Activated CD4-positive, alpha-beta T cell treated with anti-CD3 and anti-CD28 coated beads, Interleukin-10, Interleukin-2, amounts not matched to agents 100 ng/mL and 50 ng/mL, durations not matched to agents 16 hours and 8 hours (primary cell): Measurements from ENCODE around the gene CKMT2.

Experiments used
- DNase-seq: peaks from one replicate; pipeline ENCODE4 v3.0.0-alpha.2; 2020

Gene CKMT2

DNA sequence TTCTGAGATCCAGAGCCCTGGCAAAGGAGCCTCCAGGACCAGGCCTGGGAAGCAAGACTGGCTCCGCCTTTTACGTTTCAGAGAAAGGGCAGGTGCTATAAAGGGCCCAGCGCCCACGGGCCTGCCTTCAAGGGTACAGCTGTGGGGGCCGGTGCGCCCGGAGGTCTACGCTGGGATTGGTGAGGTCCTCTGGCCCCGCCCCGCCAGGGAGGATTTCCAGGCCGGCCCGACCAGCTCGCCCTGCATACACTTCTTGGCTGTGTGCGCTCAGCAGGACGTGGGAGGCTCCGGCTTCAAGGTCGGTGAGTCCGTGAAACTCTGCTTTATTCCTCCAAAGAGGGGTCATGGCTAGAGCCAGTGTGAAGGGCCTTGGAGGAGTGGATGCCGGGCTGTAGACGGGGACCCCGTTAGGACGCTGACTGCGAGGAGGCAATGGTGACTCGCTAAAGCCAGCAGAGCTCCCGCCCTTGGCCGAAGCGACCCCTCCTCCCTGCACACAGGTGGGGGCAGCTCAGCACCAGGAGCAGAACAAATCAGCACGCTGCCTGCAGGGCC is at the start of gene CKMT2:
TSS of gene CKMT2 (plus strand) at position 243 of the 555 bp plus-strand sequence. CDS start 17,811 bp downstream, outside the sequence.
- no peak for DNase-seq

DNA sequence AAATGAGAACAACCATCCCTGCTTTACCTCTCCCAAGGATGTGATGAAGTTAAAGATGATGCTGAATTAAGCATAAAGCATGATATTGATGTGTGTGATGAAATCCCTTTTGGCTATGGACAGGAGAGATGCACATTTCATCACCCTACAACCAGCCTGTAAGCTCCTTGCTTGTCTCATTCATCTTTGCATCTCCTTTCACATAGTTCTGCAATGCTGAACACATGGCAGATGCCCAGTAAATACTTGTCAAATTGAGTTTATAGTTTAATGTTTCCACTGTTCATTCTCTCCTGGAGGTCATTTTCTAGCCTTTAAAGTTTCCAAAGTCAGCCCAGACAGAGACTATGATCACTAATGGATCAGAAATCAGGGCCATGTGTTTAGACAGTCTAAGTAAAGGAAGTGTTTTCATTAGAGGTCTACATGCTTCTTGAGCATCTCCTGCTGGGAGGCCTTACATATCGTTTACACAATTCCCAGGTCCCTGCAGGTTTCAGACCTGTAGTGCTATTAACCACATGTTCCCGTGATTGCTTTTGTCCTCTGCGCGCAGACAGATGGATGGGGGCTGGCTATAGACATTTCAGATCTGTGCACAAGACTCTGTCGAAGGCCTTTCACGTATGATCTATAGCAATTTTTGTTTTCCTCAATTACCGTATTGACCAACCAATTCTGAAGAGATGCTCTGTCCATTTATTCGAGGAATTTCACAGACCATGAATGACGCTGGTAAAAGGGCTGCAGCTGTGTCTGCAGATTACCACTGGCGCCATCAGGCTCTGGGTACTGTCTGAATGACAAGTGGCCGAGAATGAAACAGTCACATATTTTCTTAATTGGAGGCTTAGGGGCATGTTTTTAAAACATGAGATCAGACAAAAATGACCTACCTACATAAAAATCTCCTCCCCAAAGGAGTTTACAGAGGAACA is 49.0 kb upstream of the CKMT2 start:
- DNase-seq = no peak

DNA sequence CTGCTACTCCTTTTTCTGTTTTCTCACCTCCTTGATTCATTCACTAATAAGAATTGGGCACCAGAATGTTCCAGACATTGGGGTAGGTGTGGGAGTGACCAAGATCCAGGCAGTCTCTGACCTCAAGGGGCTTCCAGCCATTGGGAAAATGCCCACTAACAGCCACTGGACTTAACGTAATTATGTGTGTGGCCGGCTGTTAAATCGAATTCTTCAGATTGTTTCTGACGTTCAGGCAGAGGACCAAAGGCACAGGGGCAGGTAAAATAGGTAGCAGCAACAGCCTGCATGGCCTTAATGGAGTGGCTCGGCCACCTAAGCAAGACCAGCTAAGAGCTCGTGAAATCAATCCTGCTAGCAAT is 48.4 kb upstream of the CKMT2 start:
- no peak for DNase-seq

- no peak for DNase-seq
Measured at GRCh38 chr5:81187885-81188284, 45.2 kb upstream of the CKMT2 start.

DNA sequence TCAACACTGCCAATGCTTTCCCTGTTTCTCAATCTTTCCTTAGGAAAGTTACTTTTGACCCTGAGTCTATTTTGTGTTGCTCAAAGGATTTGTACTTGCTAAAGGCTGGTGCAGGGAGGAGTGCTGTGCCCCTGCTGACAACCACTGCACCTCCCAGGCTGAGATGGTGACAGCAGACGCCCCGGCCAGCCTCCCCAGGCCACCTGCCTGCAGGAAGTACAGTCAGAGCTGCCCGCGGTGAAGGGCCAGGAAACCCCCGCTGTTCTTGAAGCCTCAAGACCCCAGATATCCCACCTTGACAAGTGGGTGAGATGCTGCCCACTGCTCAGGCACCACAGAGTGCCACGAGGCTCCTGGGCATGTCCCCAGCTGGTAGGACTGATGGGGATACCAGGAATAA is 44.2 kb upstream of the CKMT2 start:
- DNase-seq = no peak

GRCh38 chr5:81189875-81190498 is 43.1 kb upstream of the CKMT2 start:
- no peak for DNase-seq

GRCh38 chr5:81191726-81192372 is 41.3 kb upstream of the CKMT2 start:
- no peak for DNase-seq

- DNase-seq = no peak
Measured at GRCh38 chr5:81192373-81192750, 40.8 kb upstream of the CKMT2 start.

DNA sequence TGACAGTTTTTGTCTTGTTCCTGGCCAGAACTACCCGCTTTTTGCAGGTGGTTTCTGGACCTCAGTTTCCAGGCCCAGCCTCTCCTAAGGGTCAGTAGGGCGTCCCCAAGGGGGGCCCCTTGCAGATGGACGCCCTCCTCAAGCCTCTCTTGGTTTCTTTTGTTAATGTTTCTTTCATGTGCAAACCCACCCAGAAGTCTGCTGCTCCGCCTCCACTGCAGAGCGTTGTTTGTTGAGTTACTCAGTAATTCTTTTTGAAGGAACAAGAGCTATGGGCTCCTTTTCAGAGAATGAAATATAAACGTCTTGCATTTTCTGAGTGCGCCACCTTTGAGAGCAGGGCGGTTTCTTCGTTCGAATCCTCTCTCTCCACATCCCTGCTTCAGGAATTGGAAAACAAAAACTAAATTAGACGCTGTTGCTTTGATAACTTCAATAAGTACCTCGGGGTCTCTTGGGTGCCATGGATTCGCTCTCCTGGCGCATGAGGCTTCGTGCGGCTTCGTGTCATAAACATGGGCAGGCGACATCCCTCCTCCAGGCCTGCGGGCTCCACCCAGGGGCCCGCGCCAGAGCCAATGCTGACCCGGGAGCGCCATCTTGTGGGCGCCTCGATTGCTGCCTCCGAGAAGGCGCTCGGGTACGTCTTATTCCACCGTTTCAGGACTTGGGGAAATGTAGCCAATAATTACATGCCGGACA is 38.3 kb upstream of the CKMT2 start:
- peak; percentile 89 for DNase-seq

GRCh38 chr5:81195335-81195929 is 37.7 kb upstream of the CKMT2 start:
- DNase-seq = no peak

GRCh38 chr5:81202655-81203054 is 30.5 kb upstream of the CKMT2 start:
- no peak for DNase-seq

- no peak for DNase-seq
Measured at GRCh38 chr5:81203729-81204128, 29.4 kb upstream of the CKMT2 start.

DNA sequence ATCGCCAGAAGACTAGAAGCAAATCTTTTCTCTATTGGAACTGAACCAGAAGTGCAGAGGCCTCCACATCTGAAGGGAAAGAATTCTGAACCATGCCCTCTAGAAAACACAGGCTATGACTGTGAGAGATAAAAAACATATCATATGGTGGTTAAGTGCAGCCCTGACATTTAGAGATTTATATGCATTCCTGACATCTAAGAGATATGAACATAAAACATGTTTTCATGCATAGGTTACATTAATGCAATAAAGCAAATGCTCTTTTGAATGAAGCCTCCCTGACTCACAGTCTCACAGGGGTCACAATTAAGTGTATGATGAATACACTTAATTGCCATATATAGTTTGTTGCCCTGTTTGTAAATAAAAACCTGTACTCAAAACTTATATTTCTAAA is 28.9 kb upstream of the CKMT2 start:
- no peak for DNase-seq

- DNase-seq = no peak
Measured at GRCh38 chr5:81205058-81205457, 28.1 kb upstream of the CKMT2 start.

GRCh38 chr5:81207009-81207408 is 26.1 kb upstream of the CKMT2 start:
- DNase-seq = no peak

DNA sequence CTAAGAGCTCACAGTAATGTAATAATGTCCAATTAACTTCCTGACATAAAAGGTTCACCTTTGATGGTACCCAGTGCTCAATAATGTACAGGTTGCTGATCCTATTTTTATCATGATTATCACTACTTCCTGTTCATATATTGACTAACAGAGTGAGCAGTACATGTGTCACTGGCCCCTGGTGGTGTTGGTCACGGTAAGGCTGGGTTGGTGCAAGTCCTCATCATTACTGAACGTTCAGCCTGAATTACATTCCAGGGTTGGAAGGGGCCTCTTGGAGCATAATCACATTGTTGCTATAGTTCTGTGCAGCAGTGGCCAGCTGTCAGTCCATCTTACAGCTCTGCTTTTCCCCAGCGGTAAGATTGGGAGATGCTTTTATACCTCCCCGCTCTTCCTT is 24.2 kb upstream of the CKMT2 start:
- no peak for DNase-seq

GRCh38 chr5:81209386-81209785 is 23.7 kb upstream of the CKMT2 start:
- no peak for DNase-seq

DNA sequence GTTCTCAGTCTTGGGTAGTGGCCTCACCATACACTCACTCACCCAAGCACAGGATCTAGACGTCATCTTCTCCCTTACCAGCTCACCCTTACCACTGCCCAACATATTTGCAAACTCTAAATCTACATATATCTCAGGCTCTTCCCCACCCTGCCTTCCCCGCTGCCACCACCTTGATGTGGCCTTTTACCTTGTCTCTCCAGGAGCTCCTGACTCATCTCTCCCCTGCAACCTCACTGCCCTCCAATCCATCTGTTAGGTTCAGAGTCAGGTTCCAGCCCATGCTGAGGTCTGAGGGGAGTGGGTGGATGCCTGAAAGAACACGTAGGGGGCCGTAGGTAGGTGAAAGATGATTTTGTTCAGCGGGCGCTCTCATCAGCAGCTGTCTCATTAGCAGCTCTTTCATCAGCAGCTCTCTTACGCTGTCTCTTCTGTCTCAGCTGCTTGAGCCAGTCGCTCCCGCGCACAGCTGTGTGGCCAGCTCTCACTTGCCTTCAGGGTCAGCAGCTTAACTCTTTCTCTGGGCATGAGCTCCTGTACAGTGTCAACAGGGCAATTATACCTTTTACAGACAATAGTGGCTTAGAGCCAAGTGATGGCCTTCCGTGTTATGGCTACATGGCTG is 23.1 kb upstream of the CKMT2 start:
- peak; percentile 39 for DNase-seq

GRCh38 chr5:81212211-81212751 is 20.8 kb upstream of the CKMT2 start:
- peak; percentile 59 for DNase-seq

DNA sequence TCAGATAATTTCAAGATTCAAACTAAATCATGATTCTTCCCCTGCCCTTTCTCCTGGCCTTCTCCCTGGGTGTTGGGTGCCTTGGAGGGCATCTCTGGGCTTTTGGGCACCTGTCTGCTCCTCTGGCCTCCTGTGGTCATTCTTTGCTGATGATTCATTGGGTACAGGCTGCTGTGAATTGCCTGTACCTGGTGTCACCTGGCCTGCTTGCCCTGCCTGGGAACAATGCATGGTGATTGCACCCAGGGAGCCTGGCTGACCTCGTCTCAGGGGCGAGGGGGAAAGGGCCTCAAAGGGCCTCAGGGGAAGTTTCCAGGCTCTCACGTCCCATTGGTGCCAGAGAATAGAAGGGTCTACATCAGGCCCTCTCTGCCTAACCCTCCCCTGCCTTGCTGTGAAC is 20.1 kb upstream of the CKMT2 start:
- no peak for DNase-seq

DNA sequence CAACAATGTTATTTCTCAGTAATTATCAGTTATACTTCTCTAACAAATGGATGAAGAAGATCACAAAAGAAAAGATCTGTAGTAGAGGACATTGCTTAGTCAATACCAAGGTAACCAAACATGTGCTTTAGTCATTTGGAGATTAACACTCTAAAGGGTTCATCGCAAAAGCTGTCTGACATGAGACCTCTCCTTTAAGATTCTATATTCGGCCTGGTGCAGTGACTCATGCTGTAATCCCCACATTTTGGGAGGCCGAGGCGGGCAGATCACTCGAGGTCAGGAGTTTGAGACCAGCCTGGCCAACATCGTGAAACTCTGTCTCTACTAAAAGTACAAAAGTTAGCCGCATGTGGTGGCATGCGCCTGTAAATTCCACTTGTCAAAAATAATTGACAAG is 18.3 kb upstream of the CKMT2 start:
- peak; percentile 58 for DNase-seq

GRCh38 chr5:81216152-81216551 is 17.0 kb upstream of the CKMT2 start:
- no peak for DNase-seq
